ENCODE measurements around the gene APLF. TPM values are rescaled to one million over a fixed set of nuclear protein-coding genes. Genes with fewer than 3 reads are reported as not detected.

APLF gene
- total and polyA plus RNA-seq, 4 donors, result 0.18 to 3.8 (median 1.0) TPM

DNA sequence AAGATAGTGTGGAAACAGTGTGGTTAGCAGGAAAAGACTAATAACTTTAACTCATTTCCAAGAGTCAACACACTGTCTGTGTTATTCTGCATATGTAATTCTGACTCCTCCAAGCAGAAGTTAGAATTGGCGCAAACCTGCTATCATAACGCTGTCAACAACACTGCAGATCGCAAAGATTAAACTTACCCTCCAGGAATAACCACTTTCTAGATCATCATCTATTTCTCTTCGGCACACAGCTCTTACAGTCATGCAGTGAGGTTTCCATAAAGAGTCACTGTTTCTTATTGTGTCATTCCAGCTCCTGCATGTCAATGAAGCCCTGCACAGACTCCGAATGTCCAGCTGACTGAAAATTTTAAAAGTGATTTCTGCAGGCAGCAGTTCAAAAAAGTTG, 2.7 kb upstream of the APLF start:
- Histone ChIP-seq H3K9me3 (ENCODE audit: control insufficient read depth in 4 of 4, low read length in 3 of 4) (no peaks in the 10 kb centered on the region), H3K27me3 (ENCODE audit: control insufficient read depth in 4 of 4, insufficient read depth in 4 of 4, low read length in 3 of 4) (no peaks in the 10 kb centered on the region), H3K4me1 (ENCODE audit: control insufficient read depth in 4 of 4, insufficient read depth in 4 of 4, low read length in 3 of 4) (peaks cover 0 to 30% (median 12%) of the 10 kb centered on the region in 4 donors), H3K4me3 (ENCODE audit: low read depth in 1 of 3, low read length in 3 of 3) (no peak overlapping the region), H3K27ac (ENCODE audit: low read depth in 1 of 2, low read length in 2 of 2) (no peak overlapping the region), H3K36me3 (ENCODE audit: control insufficient read depth in 4 of 4, insufficient read depth in 3 of 4, low read depth in 1 of 4, low read length in 3 of 4) (no peaks in the 10 kb centered on the region), H3K9ac (ENCODE audit: low read depth in 1 of 2, low read length in 2 of 2) (no peak overlapping the region)
- TF ChIP-seq FOXA1 (IDR thresholded peaks at IDR 0.05) (no peak), EGR1 (IDR thresholded peaks at IDR 0.05; ENCODE audit: low read depth in 2 of 2) (no peak), JUND (IDR thresholded peaks at IDR 0.05) (no peak)
- TF ChIP-seq, protein P1, sequence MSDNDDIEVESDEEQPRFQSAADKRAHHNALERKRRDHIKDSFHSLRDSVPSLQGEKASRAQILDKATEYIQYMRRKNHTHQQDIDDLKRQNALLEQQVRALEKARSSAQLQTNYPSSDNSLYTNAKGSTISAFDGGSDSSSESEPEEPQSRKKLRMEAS (IDR thresholded peaks at IDR 0.05), result no peak
- TF ChIP-seq, protein P2, sequence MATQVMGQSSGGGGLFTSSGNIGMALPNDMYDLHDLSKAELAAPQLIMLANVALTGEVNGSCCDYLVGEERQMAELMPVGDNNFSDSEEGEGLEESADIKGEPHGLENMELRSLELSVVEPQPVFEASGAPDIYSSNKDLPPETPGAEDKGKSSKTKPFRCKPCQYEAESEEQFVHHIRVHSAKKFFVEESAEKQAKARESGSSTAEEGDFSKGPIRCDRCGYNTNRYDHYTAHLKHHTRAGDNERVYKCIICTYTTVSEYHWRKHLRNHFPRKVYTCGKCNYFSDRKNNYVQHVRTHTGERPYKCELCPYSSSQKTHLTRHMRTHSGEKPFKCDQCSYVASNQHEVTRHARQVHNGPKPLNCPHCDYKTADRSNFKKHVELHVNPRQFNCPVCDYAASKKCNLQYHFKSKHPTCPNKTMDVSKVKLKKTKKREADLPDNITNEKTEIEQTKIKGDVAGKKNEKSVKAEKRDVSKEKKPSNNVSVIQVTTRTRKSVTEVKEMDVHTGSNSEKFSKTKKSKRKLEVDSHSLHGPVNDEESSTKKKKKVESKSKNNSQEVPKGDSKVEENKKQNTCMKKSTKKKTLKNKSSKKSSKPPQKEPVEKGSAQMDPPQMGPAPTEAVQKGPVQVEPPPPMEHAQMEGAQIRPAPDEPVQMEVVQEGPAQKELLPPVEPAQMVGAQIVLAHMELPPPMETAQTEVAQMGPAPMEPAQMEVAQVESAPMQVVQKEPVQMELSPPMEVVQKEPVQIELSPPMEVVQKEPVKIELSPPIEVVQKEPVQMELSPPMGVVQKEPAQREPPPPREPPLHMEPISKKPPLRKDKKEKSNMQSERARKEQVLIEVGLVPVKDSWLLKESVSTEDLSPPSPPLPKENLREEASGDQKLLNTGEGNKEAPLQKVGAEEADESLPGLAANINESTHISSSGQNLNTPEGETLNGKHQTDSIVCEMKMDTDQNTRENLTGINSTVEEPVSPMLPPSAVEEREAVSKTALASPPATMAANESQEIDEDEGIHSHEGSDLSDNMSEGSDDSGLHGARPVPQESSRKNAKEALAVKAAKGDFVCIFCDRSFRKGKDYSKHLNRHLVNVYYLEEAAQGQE (IDR thresholded peaks at IDR 0.05), result no peak
- DNase-seq (ENCODE audit: low spot score), result no peak
- 93% methylated on average over 5 of the region's 5 CpGs for WGBS

DNA sequence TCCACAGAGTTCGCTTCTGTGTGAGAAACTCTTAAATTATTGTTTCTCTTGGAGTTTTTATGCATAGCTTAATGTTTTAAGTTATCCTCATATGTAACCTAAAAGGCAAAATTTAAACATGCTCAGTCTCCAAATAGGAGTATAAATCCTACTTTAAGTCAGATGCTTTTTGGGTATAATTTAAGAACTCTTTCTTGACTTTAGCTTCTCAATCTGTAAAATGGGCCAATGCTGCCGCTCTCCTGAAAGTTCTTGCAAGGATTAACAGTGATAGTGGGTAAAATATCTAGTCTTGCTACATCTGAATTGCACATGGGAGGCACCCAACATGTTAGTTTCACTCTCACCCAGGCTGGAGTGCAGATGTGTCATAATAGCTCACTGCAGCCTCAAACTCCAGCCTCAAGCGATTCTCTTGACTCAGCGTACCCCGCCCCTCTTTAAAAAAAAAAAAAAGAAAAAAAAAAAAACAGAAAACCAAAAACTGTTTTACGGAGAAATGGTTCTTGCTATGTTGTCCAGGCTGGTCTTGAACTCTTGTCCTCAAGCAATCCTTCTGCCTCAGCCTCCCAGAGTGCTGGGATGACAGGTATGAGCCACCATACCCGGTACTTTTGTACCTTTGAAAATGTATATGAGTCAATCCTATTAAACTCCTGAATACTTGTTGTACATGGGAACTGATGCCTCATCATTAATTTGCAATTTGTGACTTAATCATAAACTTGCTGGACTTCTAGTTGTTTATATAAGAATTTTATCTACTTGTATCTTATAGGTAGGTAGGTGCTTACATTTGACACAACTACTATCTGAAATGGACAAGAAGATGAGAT, 2.1 kb upstream of the APLF start:
- no peak overlapping the region for H3K9ac ChIP-seq (ENCODE audit: low read depth in 1 of 2, low read length in 2 of 2)
- no peaks in the 10 kb centered on the region for H3K9me3 ChIP-seq (ENCODE audit: control insufficient read depth in 4 of 4, low read length in 3 of 4)
- no peak for DNase-seq (ENCODE audit: low spot score)
- H3K27me3 ChIP-seq (ENCODE audit: control insufficient read depth in 4 of 4, insufficient read depth in 4 of 4, low read length in 3 of 4), result no peaks in the 10 kb centered on the region
- H3K4me1 ChIP-seq (ENCODE audit: control insufficient read depth in 4 of 4, insufficient read depth in 4 of 4, low read length in 3 of 4), result peaks cover 0 to 30% (median 12%) of the 10 kb centered on the region in 4 donors
- TF ChIP-seq, protein P1 (IDR thresholded peaks at IDR 0.05), result no peak
- TF ChIP-seq RAD21 (IDR thresholded peaks at IDR 0.05), result no peak
- no peak for TF ChIP-seq SP1 (IDR thresholded peaks at IDR 0.05)
- no peak for TF ChIP-seq YY1 (IDR thresholded peaks at IDR 0.05)
- no peak for TF ChIP-seq HNF4A (conservative IDR thresholded peaks at IDR 0.05)
- TF ChIP-seq, protein P2 (IDR thresholded peaks at IDR 0.05), result no peak
- H3K36me3 ChIP-seq (ENCODE audit: control insufficient read depth in 4 of 4, insufficient read depth in 3 of 4, low read depth in 1 of 4, low read length in 3 of 4), result no peaks in the 10 kb centered on the region
- no peak overlapping the region for H3K27ac ChIP-seq (ENCODE audit: low read depth in 1 of 2, low read length in 2 of 2)
- no peak overlapping the region for H3K4me3 ChIP-seq (ENCODE audit: low read depth in 1 of 3, low read length in 3 of 3)
- 93% methylated on average over 7 of the region's 7 CpGs for WGBS

All from liver (tissue), 9 donors.